Posterior vena cava (tissue), 2 donors: ENCODE measurements around the gene EIF2S1. TPM values are rescaled to one million over a fixed set of nuclear protein-coding genes. Genes with fewer than 3 reads are reported as not detected.

Experiments
- DNase-seq: peaks from one replicate; pipeline ENCODE4 v3.0.0-alpha.2; 2020; ENCODE audit warnings: low spot score
- intact Hi-C, 2 donors: fragments of 100-400 bp; cut with DNase I; formaldehyde crosslinking; loops; one replicate each; pipeline versions ENCODE4 v1.14.1 to v1.14.2; 2022 to 2023
- total RNA-seq, 2 donors: library from RNA; stranded (reverse); fragmentation: NEBNext Ultra II Directional; extraction: Animal tissue kit (Norgen Biotek cat#: 25700); gene quantifications; one replicate each; pipeline ENCODE4 v1.2.1, GENCODE V29; 2021
- donor health status: DM: yes; HTN: yes; CAD: no.
- donor health status: DM: yes; HTN: yes; CAD: no.

Gene EIF2S1
- total RNA-seq, 2 donors from 2014 or later, result 55.5 to 56.3 TPM

DNA sequence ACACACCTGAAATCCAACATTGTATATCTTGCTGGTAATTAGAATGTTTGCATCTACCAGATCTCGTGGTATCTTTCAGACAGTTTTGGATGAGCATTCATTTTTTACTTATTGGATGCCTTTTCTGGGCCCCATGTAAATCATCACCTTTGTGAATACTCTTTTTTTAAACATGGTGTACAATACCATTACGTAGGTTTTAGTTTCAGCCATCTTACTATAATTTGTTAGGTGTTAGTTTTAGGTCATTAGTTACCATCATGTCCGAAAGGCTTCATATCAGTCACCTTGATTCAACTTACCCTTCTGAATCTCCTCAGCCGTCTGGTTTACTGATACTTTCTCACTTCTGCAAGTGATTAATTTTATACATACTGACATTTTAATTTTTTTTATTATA lies 5.3 kb downstream of the EIF2S1 start:
- intact Hi-C loops, result no loop called here
- DNase-seq, result no peak

DNA sequence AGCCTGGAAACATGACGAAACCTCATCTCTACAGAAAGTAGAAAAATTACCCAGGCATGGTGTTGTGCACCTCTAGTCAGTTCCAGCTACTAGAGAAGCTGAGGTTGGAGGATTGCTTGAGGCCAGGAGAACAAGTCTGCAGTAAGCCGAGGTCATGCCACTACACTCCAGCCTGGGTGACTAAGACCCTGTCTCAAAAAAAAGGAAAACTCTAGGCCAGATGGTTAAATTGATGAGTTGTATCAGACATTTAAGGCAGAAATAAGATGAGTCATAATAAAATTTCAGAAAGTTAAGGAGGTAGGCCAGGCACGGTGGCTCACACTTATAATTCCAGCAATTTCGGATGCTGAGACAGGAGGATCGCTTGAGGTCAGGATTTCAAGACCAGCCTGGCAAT lies 10.7 kb downstream of the EIF2S1 start:
- no peak for DNase-seq
- intact Hi-C loops, result no loop called here

DNA sequence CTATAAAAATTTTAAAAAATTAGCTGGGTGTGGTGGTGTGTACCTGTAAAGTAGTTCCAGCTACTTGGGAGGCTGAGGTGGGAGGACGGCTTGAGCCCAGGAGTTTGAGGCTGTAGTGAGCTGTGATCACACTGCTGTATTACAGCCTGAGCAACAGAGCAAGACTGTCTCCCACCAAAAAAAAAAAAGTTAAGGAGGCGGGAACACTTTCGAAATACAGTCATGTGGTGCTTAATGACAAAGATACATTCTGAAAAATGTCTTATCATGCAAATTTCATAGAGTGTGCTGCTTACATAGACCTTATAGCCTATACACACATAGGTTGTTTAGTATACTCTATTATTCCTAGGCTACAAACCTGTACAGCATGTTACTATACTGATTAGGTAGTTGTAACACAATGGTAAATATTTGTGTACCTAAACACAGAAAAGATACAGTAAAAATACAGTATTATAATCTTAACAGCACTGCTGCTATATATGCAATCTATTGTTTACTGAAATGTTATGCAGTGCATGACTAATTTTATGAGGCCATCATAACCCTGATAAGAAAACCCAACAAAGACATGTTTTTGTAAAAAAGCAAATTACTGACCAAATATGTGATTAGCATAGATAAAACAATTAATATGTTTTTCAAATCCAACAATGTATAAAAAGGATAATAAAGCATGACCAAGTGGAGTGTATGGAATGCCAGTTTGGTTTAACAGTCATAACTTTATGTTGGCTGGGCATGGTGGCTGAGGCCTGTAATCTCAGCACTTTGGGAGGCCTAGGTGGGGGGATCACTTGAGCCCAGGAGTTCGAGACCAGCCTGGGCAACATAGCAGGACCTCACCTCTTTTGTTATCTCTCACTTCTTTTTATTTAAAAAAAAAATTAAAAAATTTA lies 11.4 kb downstream of the EIF2S1 start:
- intact Hi-C loops, result no loop called here
- no peak for DNase-seq

DNA sequence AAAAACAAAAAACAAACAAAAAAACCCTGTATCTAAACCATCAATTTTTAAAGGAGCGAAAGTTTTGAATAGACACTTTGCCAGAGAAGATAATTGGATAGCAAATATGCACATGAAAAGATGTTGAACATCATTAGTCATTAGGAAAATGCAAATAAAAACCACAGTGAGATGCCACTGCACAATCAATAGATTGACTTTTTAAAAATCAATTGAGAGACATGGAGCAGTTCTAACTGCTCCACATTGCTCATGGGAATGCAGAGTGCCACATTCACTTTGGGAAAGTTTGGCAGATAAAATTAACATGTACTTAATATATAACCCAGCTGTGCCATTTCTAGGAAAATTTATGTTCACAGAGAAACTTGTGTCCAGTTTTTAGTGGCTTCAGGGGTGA lies 12.7 kb downstream of the EIF2S1 start:
- DNase-seq, result no peak
- intact Hi-C loops, result no loop called here

DNA sequence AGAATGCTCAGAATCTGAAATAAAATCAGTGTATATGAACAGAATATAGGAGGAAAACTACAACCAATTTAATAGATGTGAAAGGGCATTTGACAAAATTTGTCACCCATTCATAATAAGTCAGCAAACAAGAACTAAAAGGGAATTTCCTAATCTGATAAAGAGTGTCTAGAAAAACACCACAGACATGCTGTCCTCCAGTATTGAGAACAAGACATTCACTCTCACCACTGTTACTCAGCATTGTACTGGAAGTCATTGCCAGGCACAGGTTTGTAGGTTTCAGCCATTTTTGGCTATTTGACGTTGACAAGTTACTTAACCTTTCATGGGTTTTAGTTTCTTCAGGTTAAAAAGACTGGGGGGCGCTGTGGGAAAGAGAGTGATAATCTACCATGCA lies 13.2 kb downstream of the EIF2S1 start:
- intact Hi-C loops, result no loop called here
- DNase-seq, result no peak

DNA sequence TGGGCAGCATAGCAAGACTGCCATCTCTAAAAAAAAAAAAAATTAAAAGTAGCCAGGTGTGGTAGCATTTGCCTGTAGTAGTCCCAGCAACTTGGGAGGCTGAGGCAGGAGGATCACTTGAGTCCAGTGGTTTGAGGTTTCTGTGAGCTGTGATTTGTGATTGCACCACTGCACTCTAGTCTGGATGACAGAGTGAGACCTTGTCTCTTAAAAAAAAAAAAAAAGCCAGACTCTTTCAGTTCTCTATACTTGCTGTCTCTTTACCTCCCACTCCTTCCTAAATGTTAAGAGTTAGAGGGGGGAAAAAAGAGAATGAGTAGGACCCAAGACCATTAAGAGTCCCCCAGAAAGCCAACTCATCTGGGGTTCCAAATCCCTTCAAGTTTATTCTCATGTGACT lies 17.8 kb downstream of the EIF2S1 start:
- DNase-seq, result no peak
- intact Hi-C loops, result no loop called here

DNA sequence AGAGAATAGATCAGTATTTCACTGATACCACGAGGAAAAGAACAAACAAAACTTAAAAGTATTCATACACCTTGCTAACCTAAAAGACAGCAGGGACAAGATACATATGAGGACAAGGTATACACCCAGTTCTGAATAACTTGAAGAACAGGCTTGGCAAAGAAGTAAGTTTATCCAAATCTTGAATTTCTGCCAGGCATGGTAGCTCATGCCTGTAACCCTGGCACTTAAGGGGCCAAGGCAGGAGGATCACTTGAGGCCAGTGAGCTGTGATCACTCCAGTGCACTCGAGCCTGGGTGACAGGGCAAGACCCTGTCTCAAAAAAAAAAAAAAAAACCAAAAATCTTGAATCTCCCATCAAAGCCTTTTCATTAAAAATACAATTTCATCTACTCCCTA lies 25.0 kb downstream of the EIF2S1 start:
- DNase-seq, result no peak
- intact Hi-C loops, result no loop called here

DNA sequence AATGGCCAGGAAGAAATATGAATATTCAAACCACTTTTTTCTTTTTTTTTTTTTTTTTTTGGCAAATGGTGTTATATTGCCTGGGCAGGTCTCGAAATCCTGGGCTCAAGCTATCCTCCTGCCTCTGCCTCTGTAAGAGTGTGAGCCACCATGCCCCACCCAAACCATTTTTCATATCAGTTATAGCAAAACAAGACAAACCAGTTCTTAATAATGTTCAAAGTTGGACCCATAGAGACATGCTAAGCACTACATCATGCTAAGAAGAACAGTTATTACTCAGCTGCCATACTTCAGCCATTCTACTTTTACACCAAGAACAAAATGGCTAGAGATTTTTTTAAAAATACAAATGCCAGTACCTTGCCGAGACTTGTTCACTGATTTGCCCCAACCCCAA lies 25.5 kb downstream of the EIF2S1 start:
- intact Hi-C loops, result no loop called here
- DNase-seq, result no peak

DNA sequence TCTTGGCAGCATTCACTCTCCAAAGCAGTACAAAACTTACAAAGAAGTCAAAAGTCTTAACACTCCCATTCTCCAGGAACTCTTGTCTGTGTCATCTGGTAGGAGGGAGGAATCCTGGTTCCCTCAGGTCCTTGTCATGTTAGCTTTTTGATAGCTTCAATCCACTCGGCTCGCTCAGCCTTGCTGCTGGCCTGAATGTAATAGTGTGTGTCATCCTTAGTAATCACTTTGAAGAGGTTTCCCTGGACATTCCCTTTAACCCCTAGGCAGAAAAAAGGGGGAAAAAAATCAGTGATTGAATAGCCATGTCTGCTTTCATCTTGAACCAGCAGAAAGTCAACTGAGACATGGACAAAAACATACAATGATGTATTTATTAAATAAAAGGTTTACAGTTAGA lies 27.1 kb downstream of the EIF2S1 start:
- intact Hi-C loops, result no loop called here
- no peak for DNase-seq

DNA sequence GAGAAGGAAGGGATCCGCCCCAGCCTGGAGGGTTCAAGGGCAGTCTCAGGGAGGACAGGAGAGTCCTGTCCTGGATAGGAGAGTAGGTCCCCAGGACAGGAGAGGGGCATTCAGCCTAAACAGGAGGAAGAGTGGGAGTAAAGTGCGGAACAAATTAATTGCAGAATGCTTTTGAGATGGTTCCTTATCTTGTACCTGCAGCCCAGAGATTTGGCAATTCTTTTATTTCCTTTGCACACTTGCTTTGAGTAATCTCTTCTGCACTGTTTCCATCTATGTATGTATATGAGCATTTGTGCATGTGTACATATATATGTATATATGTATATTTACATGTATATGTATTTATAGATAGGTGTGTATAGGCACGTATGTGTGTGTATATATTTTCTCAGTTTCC lies 29.1 kb downstream of the EIF2S1 start:
- intact Hi-C loops, result no loop called here
- no peak for DNase-seq

DNA sequence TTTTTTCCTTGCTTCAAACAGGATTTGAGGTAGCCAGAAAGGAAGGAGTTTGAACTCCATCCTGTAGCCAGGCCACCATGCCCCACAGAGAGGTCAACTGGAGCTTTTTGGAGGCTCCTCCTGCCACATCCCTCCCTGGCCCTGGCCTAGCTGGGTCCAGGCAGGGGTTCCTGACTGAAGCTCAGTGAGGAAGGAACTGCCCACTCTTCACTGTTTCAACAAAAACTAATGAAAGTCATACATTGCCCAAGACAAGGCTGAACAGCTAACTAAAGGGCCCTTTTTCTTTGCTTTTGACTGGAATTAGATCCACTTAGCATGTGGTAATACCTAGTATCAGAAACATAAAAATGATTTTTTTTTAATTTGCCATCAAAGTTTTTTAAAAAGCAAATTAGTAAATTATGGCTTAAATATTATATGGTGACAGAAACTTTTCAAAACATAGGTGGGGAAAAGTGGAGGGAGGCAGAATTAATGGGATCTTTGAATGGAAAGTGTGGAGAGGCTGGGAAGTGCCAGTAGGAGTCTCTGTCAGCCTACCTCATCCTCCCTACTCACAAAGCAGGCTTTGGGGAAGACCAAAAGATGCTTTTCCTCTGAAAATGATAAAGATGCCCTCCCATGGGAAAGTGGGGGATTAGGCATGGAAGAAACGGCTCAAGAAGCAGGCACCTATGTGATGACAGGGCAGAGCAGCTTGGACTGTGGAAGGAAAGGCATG lies 29.8 kb downstream of the EIF2S1 start:
- intact Hi-C loops, result no loop called here
- no peak for DNase-seq

DNA sequence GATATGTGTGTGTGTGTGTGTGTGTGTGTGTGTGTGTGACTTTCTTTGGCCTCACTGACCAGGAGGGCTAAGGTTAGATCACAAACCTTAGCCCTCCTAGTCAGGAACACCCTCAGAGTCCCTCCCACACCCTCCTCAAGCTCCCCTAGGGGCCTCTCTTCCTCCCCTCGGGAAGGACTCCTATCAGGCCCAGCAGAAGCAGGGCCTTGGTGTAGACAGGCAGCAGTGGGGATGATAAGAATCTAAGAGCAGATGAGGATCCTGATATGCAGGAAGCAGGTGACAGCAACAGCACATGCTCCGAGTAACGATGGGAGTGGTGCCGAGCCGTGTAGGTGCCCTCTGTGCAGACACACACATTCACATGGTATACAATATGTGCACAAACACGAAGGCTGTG lies 31.1 kb downstream of the EIF2S1 start:
- intact Hi-C loops, result no loop called here
- DNase-seq, result no peak

DNA sequence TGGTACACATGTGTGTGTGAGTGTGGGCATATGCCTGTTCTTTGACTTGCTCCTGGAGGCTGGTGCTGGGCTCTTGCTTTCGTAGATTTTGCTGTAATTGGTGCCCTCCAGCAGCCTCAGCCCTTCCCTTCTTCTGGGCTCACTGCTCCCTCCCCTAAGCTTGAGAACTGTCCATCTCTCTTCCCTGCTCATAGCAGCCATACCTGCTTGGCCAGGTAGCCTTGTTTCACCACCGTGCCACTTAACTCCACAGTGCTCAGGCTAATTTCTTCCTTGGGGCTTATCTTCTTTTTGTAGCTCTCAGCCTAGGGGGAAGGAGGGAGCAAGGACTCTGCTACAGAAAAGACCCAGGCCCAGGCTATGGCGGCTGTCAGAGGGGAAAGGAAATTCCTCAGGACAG lies 32.0 kb downstream of the EIF2S1 start:
- intact Hi-C loops, result no loop called here
- DNase-seq, result no peak

DNA sequence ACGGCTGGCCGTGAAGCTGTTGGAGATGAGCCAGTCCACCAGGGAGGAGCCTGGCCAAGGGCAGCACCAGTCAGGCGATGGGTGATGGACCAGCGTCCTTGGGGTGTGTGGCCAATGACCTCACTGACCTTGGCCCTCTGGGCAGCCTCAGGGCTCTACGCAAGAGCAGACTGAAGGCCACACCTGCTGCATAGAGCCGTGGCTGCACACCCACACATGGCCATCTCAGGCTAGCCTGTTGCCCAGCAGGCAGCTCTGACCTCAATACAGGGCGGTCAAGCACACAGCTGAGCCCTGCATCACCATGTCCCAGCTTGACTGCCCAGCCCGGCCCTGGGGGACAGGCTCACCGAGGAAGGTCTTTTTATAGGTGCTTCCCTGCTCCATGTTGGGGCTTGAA lies 32.7 kb downstream of the EIF2S1 start:
- no peak for DNase-seq
- intact Hi-C loops, result no loop called here

DNA sequence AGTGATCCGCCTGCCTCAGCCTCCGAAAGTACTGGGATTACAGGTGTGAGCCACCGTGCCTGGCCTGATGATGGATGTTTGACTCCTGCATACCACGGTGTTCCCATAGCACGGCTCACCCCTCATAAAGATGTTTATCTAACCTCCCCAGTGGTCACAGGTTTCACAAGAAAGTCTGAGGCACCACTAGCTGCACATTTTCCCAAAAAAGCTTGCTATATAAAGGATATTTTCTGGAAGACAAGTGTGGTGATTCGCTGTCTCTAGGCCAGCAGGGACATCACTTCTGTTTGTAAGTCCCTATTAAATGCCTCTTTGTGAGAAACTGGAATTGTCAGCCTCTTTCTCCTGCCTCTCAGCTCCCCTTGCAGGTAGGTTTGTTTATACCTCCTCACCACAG lies 33.6 kb downstream of the EIF2S1 start:
- no peak for DNase-seq
- intact Hi-C loops, result no loop called here

DNA sequence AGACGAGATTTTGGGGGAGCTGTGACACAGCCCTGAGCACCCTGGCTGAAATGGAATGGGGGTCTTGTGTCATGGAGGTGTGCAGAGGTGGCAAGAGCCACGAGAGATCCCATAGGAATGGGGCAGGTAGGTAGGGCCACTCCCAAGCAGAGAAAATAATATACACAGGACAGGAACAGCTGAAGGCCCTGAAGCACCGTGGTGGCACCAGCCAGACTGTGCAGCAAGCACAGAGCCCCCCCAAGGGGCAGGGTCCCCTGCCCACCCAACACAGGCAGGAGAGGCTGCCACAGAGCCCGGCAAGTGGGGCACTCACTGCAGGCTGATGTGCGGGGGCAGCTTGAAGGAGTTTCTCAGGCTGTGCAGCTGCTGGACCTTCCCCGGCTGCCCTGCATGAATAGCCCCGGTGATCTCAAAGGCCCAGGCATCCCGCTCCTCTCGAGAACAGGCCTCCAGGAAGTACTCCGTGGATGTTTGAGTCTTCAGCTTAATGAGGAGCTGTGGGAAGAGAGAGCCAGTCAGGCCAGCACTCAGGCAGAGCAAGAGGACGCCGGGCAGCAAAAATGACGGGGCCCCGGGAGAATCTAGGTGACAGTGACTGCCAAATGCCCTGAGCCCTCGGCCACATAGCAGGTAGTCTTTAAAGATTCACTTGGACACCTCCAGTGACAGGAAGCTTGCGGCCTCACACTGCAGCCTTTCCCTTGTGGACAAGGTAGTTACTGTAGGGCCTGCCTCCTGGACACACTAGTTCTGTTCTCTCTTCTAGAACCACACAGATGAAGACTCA lies 35.2 kb downstream of the EIF2S1 start:
- no peak for DNase-seq
- intact Hi-C loops, result no loop called here

DNA sequence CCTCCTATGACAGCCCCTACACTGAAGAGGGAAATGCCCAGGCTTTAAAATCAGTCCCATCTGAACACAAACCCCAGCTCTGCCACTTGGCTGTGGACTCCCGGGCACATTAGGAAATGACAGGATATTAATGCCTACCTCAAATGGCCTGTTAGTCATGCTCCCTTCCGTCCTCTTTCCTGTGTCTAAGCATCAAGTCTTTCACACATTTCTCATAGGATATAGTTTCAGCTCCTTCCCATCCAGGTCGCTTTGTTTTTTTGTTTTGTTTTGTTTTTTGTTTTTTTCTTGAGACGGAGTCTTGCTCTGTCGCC lies 35.7 kb downstream of the EIF2S1 start:
- intact Hi-C loops, result no loop called here
- no peak for DNase-seq

DNA sequence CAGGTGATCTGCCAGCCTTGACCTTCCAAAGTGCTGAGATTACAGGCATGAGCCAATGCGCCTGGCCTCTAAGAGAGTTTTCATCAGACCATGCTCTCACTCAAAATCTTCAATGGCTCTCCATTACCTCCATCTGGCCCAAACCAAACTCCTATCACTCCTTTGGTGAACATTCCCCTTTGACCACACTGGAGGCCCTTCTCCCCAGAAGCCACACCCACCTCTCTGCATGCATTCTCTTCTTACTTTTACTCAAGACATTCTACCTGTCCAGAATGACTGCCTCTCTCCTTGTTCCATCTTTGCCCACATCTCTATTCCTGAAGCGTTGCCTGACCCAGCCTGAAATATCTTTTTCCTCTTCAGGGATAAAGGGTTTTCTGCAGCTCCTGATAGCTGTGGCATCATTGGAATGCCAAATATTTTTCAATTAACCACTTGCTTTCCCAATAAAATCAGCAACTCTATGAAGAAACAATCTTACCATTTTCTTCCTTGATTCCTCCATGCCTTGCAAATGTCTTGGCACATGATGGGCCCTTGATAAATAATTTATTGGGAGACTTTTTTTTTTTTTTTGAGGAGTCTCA lies 36.3 kb downstream of the EIF2S1 start:
- no peak for DNase-seq
- intact Hi-C loops, result no loop called here

DNA sequence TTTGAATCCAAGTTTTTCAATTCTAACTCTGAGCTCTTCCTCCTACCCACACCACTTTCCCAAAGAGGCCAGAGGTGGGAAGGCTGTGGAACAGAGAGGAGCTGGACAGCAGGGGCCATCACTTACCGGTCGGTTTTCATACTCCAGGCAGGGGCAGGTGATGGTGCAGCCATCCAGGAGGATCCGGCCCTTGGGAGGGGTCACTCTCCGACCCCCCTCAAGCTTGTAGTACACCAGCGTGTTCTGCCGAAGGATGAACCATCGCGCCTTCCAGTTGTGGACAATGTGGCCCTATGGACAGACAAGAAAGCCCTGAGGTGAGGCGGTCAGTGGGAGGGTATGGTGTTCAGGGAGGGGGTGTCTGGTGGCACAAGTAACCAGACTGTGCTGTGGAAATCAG lies 37.4 kb downstream of the EIF2S1 start:
- DNase-seq, result no peak
- intact Hi-C loops, result no loop called here

DNA sequence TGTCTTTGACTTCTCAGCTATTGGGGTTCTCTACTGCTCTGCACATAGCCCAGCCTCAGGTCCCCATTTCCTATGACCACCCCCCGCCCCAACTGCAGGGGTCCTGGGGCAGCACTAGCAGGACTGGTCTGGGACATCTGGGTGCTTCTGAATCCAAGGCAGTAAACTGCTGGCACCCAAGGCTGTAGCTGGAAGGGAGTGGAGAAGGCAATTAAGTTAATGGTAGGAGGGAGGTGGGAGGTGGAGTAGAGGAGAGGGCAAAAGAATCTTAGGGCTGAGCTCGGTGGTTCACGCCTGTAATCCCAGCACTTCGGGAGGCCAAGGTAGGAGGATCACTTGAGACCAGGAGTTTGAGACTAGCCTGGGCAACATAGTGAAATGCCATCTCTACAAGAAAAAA lies 40.3 kb downstream of the EIF2S1 start:
- DNase-seq, result no peak
- intact Hi-C loops, result no loop called here
